Measurements from ENCODE around the gene NUDT14. TPM values are rescaled to one million over a fixed set of nuclear protein-coding genes. Genes with fewer than 3 reads are reported as not detected.

NUDT14 gene
- total RNA-seq, 4 donors from 2014 or later = 17.0 to 53.9 (median 32.6) TPM

DNA sequence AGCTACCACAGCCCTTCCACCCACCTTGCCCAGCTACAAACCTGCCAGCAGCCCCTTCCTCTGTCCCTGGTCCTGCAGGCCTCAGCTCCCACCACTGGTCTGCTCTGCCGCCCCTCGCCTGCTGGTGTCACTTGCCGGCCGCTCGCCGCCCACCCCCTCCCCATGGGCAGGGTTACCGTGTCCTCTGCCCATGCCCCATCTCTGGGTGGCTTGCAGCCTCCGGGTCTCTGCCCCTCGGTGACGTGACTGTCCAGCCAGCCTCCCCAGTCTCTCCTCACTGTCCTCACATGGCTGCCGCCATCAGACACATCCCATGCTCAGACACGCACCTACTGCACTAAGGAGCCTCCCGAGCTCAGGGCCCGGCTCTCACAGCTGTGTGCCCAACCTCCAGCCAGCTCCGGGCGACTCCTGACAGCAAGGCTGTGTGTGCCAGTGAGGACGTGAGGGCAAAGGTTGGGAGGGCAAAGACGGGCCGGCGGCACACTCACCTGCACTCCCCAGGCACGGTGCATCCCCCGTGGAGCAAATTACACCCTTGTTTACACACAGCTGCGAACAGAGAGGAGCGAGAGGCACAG lies 26.0 kb downstream of the NUDT14 start:
- Histone ChIP-seq H3K4me1 (no peaks in the 10 kb centered on the region), H3K36me3 (no peaks in the 10 kb centered on the region), H3K27ac (no peak overlapping the region), H3K9me3 (no peaks in the 10 kb centered on the region), H3K4me3 (no peak overlapping the region), H3K27me3 (no peaks in the 10 kb centered on the region)
- in situ Hi-C loops (cut with MboI; ENCODE audit: low pct_ligation_motif_present in 1 of 4, low pct_unique_long_range_greater_than_20kb in 1 of 4, low sequenced_read_pairs in 3 of 4) (no loop called here), intact Hi-C loops (cut with DNase I; ENCODE audit: low total_unique reads) (no loop called here)
- TF ChIP-seq POLR2A (IDR thresholded peaks at IDR 0.05) (no peak), EP300 (IDR thresholded peaks at IDR 0.05; ENCODE audit: low read depth) (no peak), POLR2AphosphoS5 (IDR thresholded peaks at IDR 0.05) (no peak)
- TF ChIP-seq, protein P1, sequence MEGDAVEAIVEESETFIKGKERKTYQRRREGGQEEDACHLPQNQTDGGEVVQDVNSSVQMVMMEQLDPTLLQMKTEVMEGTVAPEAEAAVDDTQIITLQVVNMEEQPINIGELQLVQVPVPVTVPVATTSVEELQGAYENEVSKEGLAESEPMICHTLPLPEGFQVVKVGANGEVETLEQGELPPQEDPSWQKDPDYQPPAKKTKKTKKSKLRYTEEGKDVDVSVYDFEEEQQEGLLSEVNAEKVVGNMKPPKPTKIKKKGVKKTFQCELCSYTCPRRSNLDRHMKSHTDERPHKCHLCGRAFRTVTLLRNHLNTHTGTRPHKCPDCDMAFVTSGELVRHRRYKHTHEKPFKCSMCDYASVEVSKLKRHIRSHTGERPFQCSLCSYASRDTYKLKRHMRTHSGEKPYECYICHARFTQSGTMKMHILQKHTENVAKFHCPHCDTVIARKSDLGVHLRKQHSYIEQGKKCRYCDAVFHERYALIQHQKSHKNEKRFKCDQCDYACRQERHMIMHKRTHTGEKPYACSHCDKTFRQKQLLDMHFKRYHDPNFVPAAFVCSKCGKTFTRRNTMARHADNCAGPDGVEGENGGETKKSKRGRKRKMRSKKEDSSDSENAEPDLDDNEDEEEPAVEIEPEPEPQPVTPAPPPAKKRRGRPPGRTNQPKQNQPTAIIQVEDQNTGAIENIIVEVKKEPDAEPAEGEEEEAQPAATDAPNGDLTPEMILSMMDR (IDR thresholded peaks at IDR 0.05) = no peak
- WGBS, 2 donors (ENCODE audit: low coverage in 1 of 2) = 83% methylated on average over 21 of the region's 24 CpGs; no CpG with 5 or more reads in 1 of the 2 donors
- no peak for DNase-seq

DNA sequence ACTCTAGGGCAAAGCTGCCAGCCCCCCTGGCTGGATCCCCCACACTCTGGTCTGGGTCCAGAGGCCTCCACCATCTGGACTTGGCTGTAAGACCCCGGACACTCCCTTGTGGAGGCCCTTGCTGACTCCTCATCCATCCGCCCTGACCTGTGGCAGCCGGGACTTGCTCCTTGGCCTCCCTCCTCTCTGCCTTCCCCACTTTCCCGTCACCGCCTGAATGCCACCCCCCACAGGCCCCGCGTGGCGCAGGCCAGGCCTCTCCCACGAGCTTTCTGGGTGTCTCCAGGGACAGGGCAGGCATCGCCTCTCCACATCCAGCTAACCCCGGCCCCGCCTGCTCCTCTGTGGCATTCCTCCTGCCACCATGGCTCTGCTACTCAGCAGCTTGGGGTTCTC lies 26.6 kb downstream of the NUDT14 start:
- DNase-seq = no peak
- no peaks in the 10 kb centered on the region for H3K4me1 ChIP-seq
- no peak overlapping the region for H3K4me3 ChIP-seq
- in situ Hi-C loops (cut with MboI; ENCODE audit: low pct_ligation_motif_present in 1 of 4, low pct_unique_long_range_greater_than_20kb in 1 of 4, low sequenced_read_pairs in 3 of 4) = no loop called here
- H3K9me3 ChIP-seq = no peaks in the 10 kb centered on the region
- no peaks in the 10 kb centered on the region for H3K27me3 ChIP-seq
- intact Hi-C loops (cut with DNase I; ENCODE audit: low total_unique reads) = no loop called here
- no peak overlapping the region for H3K27ac ChIP-seq
- no peaks in the 10 kb centered on the region for H3K36me3 ChIP-seq
- no peak for TF ChIP-seq EP300 (IDR thresholded peaks at IDR 0.05; ENCODE audit: low read depth)
- TF ChIP-seq POLR2A (IDR thresholded peaks at IDR 0.05) = no peak
- TF ChIP-seq POLR2AphosphoS5 (IDR thresholded peaks at IDR 0.05) = no peak
- TF ChIP-seq, protein P1 (IDR thresholded peaks at IDR 0.05) = no peak
- WGBS, 2 donors (ENCODE audit: low coverage in 1 of 2) = 74 to 79% methylated on average over 10 to 12 of the region's 12 CpGs

DNA sequence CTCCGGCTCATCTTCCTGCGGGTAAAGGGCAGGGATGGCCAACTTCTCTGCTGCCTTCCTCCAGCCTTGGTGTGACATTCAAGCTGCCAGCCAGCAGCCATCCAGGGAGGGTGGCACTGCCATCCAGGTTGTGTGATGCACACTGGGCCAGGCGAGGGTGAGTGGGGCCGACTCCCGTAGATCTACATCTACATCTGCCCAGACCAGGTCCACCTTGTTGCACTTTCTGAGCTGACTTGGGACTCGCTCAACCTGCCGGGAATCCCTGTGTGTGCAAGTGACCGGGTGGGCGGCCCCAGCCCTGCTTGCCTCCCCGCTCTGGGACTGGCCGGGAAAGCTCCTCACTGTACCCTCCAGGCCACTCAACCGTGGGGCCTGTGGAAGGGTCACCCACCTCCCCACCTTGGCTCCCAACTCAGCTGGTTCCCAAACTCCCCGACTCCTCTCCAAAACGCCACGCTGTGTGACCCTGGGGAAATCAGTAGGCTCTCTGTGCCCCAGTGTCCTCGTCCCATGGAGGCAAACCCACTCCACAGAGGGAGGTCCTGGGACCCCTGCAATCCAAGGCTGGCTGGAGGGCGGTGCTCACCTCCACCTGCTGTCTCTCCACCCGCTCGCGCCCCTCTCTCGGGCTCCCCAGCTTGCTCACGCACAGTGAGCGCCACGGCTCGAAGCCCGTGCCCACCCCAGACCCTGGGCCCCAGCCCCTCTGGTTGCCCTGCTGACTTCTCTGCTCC lies 27.2 kb downstream of the NUDT14 start:
- H3K4me1 ChIP-seq = no peaks in the 10 kb centered on the region
- no peak for TF ChIP-seq EP300 (IDR thresholded peaks at IDR 0.05; ENCODE audit: low read depth)
- TF ChIP-seq, protein P1 (IDR thresholded peaks at IDR 0.05) = no peak

DNA sequence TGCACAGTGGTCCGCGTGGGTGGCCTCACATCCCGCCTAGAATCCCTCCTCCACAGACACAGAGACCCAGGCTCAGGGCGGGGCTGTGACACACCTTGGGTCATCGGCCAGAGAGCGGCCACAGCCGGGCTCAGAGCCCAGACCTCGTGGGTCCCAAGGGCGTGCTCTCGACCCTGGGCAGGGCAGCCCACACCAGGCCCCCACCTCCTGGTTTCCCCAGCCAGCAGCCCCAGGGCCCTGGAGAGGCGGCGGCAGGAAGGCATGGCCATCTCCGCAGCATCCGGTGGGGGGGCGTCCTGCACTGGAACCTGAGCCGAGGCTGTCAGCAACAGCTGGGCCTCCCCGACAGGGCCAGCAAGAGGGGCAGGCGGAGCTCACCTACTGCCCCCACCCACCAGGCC lies 27.8 kb downstream of the NUDT14 start:
- 84% methylated on average over 8 of the region's 18 CpGs; no CpG with 5 or more reads in 1 of the 2 donors for WGBS, 2 donors (ENCODE audit: low coverage in 1 of 2)
- in situ Hi-C loops (cut with MboI; ENCODE audit: low pct_ligation_motif_present in 1 of 4, low pct_unique_long_range_greater_than_20kb in 1 of 4, low sequenced_read_pairs in 3 of 4) (no loop called here), intact Hi-C loops (cut with DNase I; ENCODE audit: low total_unique reads) (no loop called here)
- no peaks in the 10 kb centered on the region for H3K36me3 ChIP-seq
- H3K9me3 ChIP-seq = no peaks in the 10 kb centered on the region
- H3K27ac ChIP-seq = peak overlapping the region in 1 of 4 donors; percentile 34
- H3K4me1 ChIP-seq = no peaks in the 10 kb centered on the region
- no peaks in the 10 kb centered on the region for H3K27me3 ChIP-seq
- TF ChIP-seq POLR2AphosphoS5 (IDR thresholded peaks at IDR 0.05) = no peak
- TF ChIP-seq, protein P1 (IDR thresholded peaks at IDR 0.05) = no peak
- TF ChIP-seq POLR2A (IDR thresholded peaks at IDR 0.05) = no peak
- no peak for DNase-seq
- no peak overlapping the region for H3K4me3 ChIP-seq

More for the DNA sequence above, 27.2 kb downstream of the NUDT14 start:
- intact Hi-C loops (cut with DNase I; ENCODE audit: low total_unique reads) (no loop called here), in situ Hi-C loops (cut with MboI; ENCODE audit: low pct_ligation_motif_present in 1 of 4, low pct_unique_long_range_greater_than_20kb in 1 of 4, low sequenced_read_pairs in 3 of 4) (no loop called here)
- Histone ChIP-seq H3K4me3 (no peak overlapping the region), H3K9me3 (no peaks in the 10 kb centered on the region), H3K27me3 (no peaks in the 10 kb centered on the region), H3K36me3 (no peaks in the 10 kb centered on the region), H3K27ac (peak overlapping the region in 1 of 4 donors; percentile 34)
- DNase-seq = no peak
- WGBS, 2 donors (ENCODE audit: low coverage in 1 of 2) = 90% methylated on average over 24 of the region's 26 CpGs; no CpG with 5 or more reads in 1 of the 2 donors

Data from transverse colon (tissue), 4 donors.